Endothelial cell of umbilical vein (primary cell): ENCODE results near the gene ZDHHC5. TPM values are rescaled to one million over a fixed set of nuclear protein-coding genes. Genes with fewer than 3 reads are reported as not detected.

ENCODE experiments used
- BruUV-seq: library from RNA; stranded (reverse); fragments of 400-500 nt; replicated peaks from 2 replicates; lab custom pipeline; 2021; lab: Mats Ljungman, UMichigan
- CTCF ChIA-PET: fragments of 300-600, 350-600 bp; sonication (Branson Sonifier 250); formaldehyde crosslinking; loops from one replicate; lab custom pipeline; 2021; ENCODE audit warnings: antibody characterized with exemption, inconsistent platforms; lab: Charles Lee
- POLR2A ChIA-PET: fragments of 300-600, 350-600 bp; sonication (Branson Sonifier 250); formaldehyde crosslinking; loops from one replicate; lab custom pipeline; 2021; ENCODE audit warnings: antibody characterized with exemption, inconsistent platforms; lab: Charles Lee
- DNase-seq: peaks from one replicate; pipeline ENCODE4 v3.0.0-alpha.2; 2011; ENCODE audit warnings: low read depth, low spot score
- FAIRE-seq: peaks from 2 replicates; lab custom pipeline; 2011; peaks lifted over from hg19 to GRCh38; lab: Jason Lieb, UNC
- H2AFZ ChIP-seq: 2 replicates; pipeline ENCODE4 v1.6.0; 2012; ENCODE audit warnings: low read depth, low read length, control low read depth, inconsistent platforms
- H3K27ac ChIP-seq: 2 replicates; pipeline ENCODE4 v1.5.1; 2011; ENCODE audit warnings: low read depth, mild to moderate bottlenecking, control low read depth, low read length, moderate library complexity; ENCODE audit not compliant: insufficient read depth
- H3K27me3 ChIP-seq, 2 experiments: 2 replicates each; pipeline versions ENCODE4 v1.6.0 to v1.6.1; 2011; ENCODE audit warnings: low read length in 2 of 2, mixed read lengths in 1 of 2; ENCODE audit not compliant: control insufficient read depth in 2 of 2, insufficient read depth in 2 of 2
- H3K36me3 ChIP-seq, 2 experiments: 2 replicates in 1 of 2; 3 replicates in 1 of 2; pipeline ENCODE4 v1.5.1; 2011; ENCODE audit warnings: low read length in 2 of 2, mild to moderate bottlenecking in 1 of 2, moderate library complexity in 1 of 2; ENCODE audit not compliant: control insufficient read depth in 2 of 2, insufficient read depth in 2 of 2; ENCODE audit errors: extremely low read depth in 1 of 2
- H3K4me1 ChIP-seq: 3 replicates; pipeline ENCODE4 v1.5.1; 2011; ENCODE audit warnings: mild to moderate bottlenecking, low read length; ENCODE audit not compliant: control insufficient read depth, insufficient read depth; ENCODE audit errors: extremely low read depth
- H3K4me2 ChIP-seq: 2 replicates; pipeline ENCODE4 v1.6.1; 2011; ENCODE audit warnings: low read length, control low read depth, mixed read lengths; ENCODE audit not compliant: insufficient read depth
- H3K4me3 ChIP-seq, 3 experiments: fragments of 200-600 bp in 1 of 3; sonication (generic), shearing (Covaris generic) in 1 of 3; replicated peaks in 1 of 3; 2 replicates each; pipeline ENCODE4 v1.5.1; 2011 to 2016; ENCODE audit warnings: control low read depth in 3 of 3, low read length in 3 of 3, mild to moderate bottlenecking in 2 of 3, inconsistent platforms in 1 of 3, low read depth in 1 of 3, moderate library complexity in 1 of 3; ENCODE audit not compliant: insufficient read depth in 1 of 3
- H3K79me2 ChIP-seq: 2 replicates; pipeline ENCODE4 v1.6.0; 2012; ENCODE audit warnings: low read length, inconsistent platforms; ENCODE audit not compliant: control insufficient read depth, insufficient read depth
- H3K9ac ChIP-seq: replicated peaks from 2 replicates; pipeline ENCODE3; 2011; ENCODE audit warnings: low read length, control low read depth; ENCODE audit not compliant: insufficient read depth; ENCODE audit errors: extremely low read depth
- H3K9me1 ChIP-seq: replicated peaks from 3 replicates; pipeline ENCODE4 v1.6.0; 2011; ENCODE audit warnings: mild to moderate bottlenecking, low read length; ENCODE audit not compliant: control insufficient read depth, insufficient read depth; ENCODE audit errors: extremely low read depth
- H3K9me3 ChIP-seq: replicated peaks from 2 replicates; pipeline ENCODE4 v1.5.1; 2012; ENCODE audit warnings: low read length, inconsistent platforms; ENCODE audit not compliant: control insufficient read depth, insufficient read depth
- H4K20me1 ChIP-seq: replicated peaks from 2 replicates; pipeline ENCODE3; 2011; ENCODE audit warnings: mild to moderate bottlenecking, low read length; ENCODE audit not compliant: control insufficient read depth, insufficient read depth; ENCODE audit errors: extremely low read depth
- CTCF ChIP-seq, 2 donors: IDR thresholded peaks; 1 replicate in 1 of 2; 2 replicates in 1 of 2; pipeline ENCODE4 v1.5.1; 2011; ENCODE audit warnings: low read length in 2 of 2, mild to moderate bottlenecking in 2 of 2, moderate library complexity in 2 of 2, control low read depth in 1 of 2, inconsistent platforms in 1 of 2, low read depth in 1 of 2; ENCODE audit not compliant: insufficient read depth in 1 of 2; ENCODE audit errors: extremely low read depth in 1 of 2
- EZH2 ChIP-seq: IDR thresholded peaks from 2 replicates; pipeline ENCODE4 v1.6.1; 2012; ENCODE audit warnings: borderline replicate concordance, low read depth, mild to moderate bottlenecking, moderate library complexity, low read length, inconsistent platforms; ENCODE audit not compliant: severe bottlenecking
- JUN ChIP-seq: IDR thresholded peaks from 2 replicates; pipeline ENCODE4 v1.6.1; 2011; ENCODE audit warnings: borderline replicate concordance, low read depth; ENCODE audit not compliant: insufficient read length, insufficient read depth
- MYC ChIP-seq: IDR thresholded peaks from one replicate; pipeline ENCODE4 v1.6.1; 2011; ENCODE audit warnings: mild to moderate bottlenecking, low read depth, low read length
- POLR2AphosphoS5 ChIP-seq: IDR thresholded peaks from 2 replicates; pipeline ENCODE4 v1.6.1; 2012; ENCODE audit warnings: low read depth, mild to moderate bottlenecking, control low read depth, low read length, moderate library complexity; ENCODE audit not compliant: insufficient read depth
- dilution Hi-C: fragments of 300-500 bp; cut with MboI; formaldehyde crosslinking; loops from one replicate; pipeline ENCODE4 v1.15.0; 2019; ENCODE audit warnings: low sequenced_read_pairs; ENCODE audit not compliant: extremely low pct_ligation_motif_present
- intact Hi-C: fragments of 100-400 bp; cut with micrococcal nuclease; formaldehyde crosslinking; loops from one replicate; pipeline ENCODE4 v1.10.0; 2022
- polyA plus RNA-seq, 4 experiments: library from polyadenylated mRNA; depleted of rRNA in 3 of 4; stranded (reverse) in 3 of 4; unstranded in 1 of 4; fragments of >200 nt; gene quantifications; 2 replicates each; pipeline versions ENCODE4 v1.2.1 to v1.2.3, GENCODE V29; 2011 to 2012; ENCODE audit warnings: missing spikeins in 1 of 4
- total RNA-seq: library from RNA; stranded (reverse); gene quantifications from 2 replicates; pipeline ENCODE4 v1.2.3, GENCODE V29; 2021

ZDHHC5 gene
- total and polyA plus RNA-seq, 2 donors (not counting 3 experiments of a cell fraction or from before 2014, with no cell fraction given) = 52.9 to 67.4 TPM

- peak within 1 kb of the TSS; percentile 64 to 100 (median 78) for H3K4me3 ChIP-seq
- peak within 1 kb of the TSS; percentile 74 for H3K4me2 ChIP-seq
- no peak for TF ChIP-seq EZH2
- no peak for TF ChIP-seq MYC
- TF ChIP-seq CTCF (IDR thresholded peaks at IDR 0.05; ENCODE audit: extremely low read depth in 1 of 2, insufficient read depth in 1 of 2, low read depth in 1 of 2, low read length in 2 of 2) = no peak
- no peak for TF ChIP-seq JUN
- peak; percentile 65 for TF ChIP-seq POLR2AphosphoS5
- no peaks in the 10 kb centered on the region for H4K20me1 ChIP-seq
- intact Hi-C loops (loop anchor here (1.0 to 2.0 kb wide), 7 partner anchors 29 to 866 kb away; partner anchors contain the start of genes CTNND1, SELENOH and ZFP91), dilution Hi-C loops (no loop called here)
- H3K36me3 ChIP-seq = no peaks in the 10 kb centered on the region
- ChIA-PET POLR2A (interaction anchor here (0.6 to 1.1 kb wide), 6 partner anchors 20 to 96 kb away, joined by 3 to 4 read pairs (median 3); partner anchors contain the start of genes CTNND1 and SELENOH), CTCF (interaction anchor here (0.6 to 4.1 kb wide), 6 partner anchors 10 to 89 kb away, joined by 3 to 21 read pairs (median 3); no protein-coding TSS in a partner anchor)
- no peaks in the 10 kb centered on the region for H3K9me1 ChIP-seq
- H3K4me1 ChIP-seq = peaks cover 18% of the 10 kb centered on the region
- peak within 1 kb of the TSS; percentile 67 for H3K27ac ChIP-seq
- peak; percentile 100 for FAIRE-seq
- no peaks in the 10 kb centered on the region for H3K9me3 ChIP-seq
- peak; percentile 99 for DNase-seq
- peak within 1 kb of the TSS; percentile 71 for H2AFZ ChIP-seq
- BruUV-seq = TSS peak; percentile 70
- H3K27me3 ChIP-seq = no peaks in the 10 kb centered on the region
- H3K9ac ChIP-seq = peak within 1 kb of the TSS; percentile 88
- peaks cover 43% of the 10 kb centered on the region for H3K79me2 ChIP-seq
Observed at GRCh38 chr11:57712256-57713150, 44.6 kb downstream of the ZDHHC5 start, which contains the start of gene TMX2. Gene TMX2, plus strand, starts transcription at chr11:57712593. Its CDS starts 26 bp downstream, at chr11:57712619.
